HT1080 (cell line): ENCODE results near the gene SPO11. TPM values are rescaled to one million over a fixed set of nuclear protein-coding genes. Genes with fewer than 3 reads are reported as not detected.
"Not testable (repeated sequence)": the region's sequence is repeated elsewhere in the genome, so short reads cannot be mapped to it uniquely, and the experiment has no call there.

Experiments used
- DNase-seq: peaks from one replicate; pipeline ENCODE4 v3.0.0-alpha.2; 2015; ENCODE audit warnings: low read depth
- total RNA-seq: library from RNA; depleted of rRNA; stranded (reverse); fragments of >200 nt; shearing (Covaris generic); gene quantifications from 2 replicates; pipeline ENCODE4 v1.2.3, GENCODE V29; 2014

SPO11 gene
- total RNA-seq, 1 experiment from 2014 or later: not detected

DNA sequence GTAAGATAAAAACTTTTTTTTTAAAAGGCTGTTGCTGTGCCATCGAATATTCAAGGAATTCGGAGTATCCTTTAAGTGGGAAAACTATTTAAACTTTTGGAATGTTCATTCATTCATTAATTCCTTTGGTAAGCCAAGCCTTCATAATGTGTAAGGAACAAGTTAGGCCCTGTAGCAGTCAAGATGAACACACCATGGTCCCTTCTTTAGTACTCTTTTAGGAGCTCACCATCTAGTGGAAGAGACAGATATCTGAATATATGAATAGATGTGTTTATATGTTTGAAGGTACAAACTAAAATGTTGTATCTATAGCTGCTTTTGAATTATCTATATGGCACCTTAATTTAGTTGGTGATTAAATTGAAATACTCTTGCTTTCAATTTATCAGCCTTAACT, 5.8 kb downstream of the SPO11 start:
- DNase-seq: no peak

DNA sequence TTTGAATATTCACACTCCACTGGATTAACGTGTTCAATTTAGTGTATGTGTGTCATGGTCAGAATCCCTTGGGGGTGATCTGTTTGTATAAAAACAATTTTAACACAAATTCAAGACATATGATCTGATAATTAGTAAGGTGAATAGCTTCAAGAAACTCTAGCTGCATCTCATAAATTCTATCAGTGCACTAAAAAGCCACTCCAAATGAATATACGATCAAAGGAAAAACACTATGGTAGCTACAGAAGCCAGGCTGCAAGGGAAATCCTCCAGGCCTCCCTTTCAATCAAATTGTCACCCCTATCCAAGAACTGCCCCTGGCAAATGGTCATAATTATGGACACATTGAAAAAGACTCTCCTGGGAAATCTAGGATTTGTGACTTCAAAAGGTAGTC, 12.1 kb downstream of the SPO11 start:
- DNase-seq: no peak

DNA sequence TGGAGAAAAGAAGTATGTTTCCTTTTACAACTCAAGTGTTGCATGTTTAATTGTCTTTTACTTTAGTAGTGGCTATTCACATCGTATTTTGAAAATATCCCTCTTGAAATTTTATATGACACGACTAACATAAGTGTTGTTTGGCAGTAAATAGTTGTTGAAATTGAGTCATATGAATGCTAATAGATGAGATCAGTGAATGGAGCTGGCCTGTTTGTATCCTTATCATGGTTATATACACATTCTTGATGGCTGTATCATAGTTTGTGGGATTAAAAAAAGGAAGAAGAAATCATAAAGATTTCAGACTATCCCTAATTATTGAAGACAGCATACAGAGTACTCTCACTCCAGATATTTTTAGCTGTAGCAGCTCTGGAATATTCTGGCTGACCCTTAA, 13.2 kb downstream of the SPO11 start:
- DNase-seq: no peak

DNA sequence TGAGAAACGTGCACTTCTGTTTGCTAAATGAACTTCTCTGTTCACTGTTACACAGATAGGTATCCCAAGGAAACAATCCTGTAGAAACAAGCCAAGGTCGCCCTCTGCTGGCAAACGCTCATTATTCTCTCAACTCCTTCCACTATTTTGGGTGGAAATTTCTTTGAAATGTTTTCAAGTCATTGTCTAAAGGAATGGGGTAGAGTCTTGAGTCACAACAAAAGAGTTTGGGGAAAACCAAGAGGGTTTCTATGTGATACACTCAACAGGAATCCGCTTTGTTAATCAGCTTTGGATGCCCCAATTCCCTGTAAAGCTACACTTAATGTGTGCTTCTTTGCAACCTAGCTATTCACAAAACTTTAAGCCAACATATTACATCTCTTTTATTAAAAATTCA, 16.9 kb downstream of the SPO11 start:
- peak; percentile 52 for DNase-seq

DNA sequence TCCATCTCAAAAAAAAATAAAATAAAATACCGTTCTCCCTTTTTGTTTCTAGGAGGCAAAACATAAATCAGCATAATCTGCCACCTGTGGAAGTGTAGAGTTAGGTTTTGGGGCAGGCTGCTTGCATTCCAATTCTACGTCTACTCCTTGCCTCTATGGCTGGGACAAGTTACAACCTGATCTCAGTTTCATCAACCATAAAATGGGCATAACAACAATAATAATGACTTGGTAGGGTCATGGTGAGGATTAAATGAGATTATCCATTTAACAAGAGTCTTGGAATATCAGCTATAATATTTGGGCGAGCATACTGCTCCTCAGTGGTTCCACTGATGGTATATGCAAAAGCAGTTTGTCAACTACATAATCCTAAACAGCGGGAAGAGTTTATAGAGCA, 17.8 kb downstream of the SPO11 start:
- DNase-seq: no peak

DNA sequence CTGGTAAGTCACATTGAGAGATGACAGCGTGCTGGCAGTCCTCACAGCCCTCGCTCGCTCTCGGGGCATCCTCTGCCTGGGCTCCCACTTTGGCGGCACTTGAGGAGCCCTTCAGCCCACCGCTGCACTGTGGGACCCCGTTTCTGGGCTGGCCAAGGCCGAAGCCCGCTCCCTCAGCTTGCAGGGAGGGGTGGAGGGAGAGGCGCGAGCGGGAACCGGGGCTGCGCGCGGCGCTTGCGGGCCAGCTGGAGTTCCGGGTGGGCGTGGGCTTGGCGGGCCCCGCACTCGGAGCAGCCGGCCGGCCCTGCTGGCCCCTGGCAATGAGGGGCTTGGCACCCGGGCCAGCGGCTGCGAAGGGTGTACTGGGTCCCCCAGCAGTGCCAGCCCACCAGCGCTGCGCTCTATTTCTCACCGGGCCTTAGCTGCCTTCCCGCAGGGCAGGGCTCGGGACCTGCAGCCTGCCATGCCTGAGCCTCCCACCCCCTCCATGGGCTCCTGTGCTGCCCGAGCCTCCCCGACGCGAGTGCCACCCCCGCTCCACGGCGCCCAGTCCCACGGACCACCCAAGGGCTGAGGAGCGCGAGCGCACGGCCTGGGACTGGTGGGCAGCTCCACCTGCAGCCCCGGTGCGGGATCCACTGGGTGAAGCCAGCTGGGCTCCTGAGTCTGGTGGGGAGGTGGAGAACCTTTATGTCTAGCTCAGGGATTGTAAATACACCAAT, 18.8 kb downstream of the SPO11 start:
- DNase-seq: not testable (repeated sequence)

DNA sequence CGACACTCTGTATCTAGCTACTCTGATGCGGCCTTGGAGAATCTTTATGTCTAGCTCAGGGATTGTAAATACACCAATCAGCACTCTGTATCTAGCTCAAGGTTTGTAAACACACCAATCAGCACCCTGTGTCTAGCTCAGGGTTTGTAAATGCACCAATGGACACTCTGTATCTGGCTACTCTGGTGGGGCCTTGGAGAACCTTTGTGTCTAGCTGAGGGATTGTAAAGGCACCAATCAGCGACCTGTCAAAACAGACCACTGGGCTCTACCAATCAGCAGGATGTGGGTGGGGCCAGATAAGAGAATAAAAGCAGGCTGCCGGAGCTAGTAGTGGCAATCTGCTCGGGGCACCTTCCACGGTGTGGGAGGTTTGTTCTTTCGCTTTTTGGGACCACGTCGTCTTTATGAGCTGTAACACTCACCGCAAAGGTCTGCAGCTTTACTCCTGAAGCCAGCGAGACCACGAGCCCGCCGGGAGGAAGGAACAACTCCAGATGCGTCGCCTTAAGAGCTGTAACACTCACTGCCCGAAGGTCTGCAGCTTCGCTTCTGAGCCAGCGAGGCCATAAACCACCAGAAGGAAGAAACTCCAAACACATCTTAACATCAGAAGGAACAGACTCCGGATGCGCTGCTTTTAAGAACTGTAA, 19.4 kb downstream of the SPO11 start:
- DNase-seq: peak; percentile 20

DNA sequence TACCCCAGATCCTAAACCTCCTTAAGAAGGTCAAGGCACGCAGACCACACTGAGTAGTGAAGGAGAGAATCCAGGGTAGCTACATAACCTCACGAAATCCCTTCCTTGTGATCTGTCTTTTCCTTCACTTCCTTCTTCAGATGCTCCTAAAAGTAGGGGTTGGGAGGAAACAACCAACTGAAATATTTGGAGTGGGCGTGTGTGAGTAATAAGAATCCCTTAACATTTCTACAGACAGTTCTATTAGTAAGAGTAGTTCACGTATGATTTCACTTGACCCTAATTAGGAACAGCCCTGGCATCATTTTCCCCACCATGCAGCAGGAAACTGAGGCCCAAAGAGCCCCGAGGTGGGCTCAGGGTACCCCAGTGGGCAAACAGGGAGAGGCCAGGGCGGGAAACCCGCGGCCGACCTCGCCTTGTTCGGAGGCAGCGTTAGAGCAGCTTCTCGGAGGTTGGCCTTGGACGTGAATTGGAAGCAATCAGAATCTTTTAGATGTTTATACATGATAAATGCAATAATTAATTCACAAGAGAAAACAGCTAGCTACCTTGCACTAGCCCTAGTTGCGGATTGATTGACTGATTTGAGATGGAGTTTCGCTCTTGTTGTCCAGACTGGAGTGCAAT, 20.6 kb downstream of the SPO11 start:
- no peak for DNase-seq

DNA sequence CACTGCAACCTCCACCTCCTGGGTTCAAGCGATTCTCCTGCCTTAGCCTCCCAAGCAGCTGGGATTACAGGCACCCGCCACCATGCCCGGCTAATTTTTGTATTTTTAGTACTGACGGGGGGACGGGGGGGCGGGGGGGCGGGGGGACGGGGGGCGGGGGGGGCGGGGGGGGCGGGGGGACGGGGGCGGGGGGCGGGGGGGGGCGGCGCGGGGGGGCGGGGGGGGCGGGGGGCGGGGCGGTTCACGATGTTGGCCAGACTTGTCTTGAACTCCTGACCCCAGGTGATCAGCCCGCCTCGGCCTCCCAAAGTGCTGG, 21.1 kb downstream of the SPO11 start:
- not testable (repeated sequence) for DNase-seq

DNA sequence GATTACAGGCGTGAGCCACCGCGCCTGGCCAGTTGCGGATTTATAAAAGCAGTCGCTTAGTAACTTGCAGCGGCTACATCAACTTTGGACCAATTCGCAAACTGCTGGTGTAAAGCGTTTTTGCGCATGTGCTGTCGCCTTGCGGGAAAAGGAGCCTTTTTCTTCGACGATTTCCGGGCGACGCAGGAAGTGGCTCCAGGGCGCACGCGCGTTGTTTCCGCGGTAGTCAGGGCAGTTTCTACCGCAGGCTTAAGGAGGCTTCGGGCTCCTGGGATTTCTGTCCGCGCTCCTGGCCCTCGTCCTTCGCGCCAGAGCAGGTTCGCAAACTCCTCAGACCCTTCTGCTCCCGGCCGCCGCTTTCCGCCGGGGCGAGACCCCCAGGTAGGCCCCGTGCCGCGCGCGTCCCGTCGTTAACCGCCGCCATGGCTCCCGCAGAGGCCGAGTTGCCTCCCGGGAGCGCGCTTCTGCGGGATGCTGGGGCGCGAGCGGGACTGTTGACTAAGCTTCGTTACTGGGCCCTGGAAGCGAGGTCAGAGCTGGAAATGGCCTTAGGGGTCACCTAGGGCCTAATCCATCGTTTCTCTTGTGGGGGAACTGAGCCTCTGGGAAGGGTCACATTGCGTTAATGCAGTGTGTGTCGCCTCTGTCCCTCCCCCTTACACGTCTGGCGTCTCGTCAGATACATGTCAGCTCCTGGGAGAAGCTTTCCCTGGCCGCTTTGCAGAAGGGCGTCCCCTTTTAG, 21.6 kb downstream of the SPO11 start, which contains the start of gene RAE1:
Gene RAE1, plus strand, starts transcription at position 214 of the 742 bp plus-strand sequence. CDS start 2,784 bp downstream, outside the sequence.
- DNase-seq: peak; percentile 82

DNA sequence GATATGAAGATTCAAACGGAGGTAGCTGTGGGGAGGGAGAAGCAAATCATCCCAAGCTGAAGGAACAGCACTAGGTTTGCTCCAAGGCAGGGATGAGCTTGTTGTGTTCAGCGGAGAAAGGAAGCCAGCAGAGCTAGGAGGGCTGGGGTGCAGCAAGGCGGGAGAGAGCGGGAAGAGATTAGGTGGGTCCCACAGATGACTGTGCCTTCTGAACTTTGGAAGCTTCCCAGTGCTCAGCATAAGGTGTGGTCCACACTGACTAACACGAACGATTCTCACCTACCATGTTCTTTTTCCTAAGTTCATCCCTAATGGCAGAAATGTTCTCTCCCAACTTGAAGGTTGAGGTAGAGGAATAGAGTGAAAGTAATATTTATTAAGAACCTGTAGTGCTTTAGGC, 22.7 kb downstream of the SPO11 start:
- no peak for DNase-seq

DNA sequence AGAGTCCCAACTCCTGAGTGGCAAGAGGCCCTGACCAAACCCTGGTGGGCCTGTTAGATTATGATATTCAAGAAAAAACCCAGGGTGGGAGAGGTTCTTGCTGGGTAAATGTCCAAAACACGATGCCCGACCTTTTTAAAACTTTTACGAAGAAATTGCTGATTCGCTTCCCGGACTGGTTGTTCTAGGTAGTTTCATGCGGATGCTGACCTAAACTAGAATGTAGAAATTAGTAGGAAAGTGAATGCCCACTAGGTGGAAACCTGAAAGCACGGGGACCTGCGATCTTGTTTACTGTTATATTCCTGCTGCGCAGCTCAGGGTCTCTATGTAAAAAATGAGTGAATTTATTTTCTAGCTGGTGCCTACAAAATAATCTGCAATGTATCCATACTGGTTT, 23.7 kb downstream of the SPO11 start:
- DNase-seq: no peak

DNA sequence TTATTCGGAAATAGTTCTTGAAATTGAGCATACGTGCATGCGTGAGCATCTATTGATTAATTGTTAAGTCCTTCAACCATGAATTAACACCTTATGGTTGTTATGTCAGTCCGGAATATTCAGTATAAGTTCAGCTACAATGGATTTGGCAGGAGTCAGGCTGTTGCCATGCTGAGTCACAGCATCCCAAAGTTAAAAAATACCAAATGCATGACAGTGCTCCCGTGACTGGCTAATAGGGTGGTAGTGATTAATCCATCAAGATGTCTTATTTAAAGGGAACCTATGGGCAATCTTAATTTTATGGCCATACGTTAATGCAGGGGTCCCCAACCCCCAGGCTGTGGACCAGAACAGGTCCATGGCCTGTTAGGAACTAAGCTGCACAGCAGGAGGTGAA, 31.9 kb downstream of the SPO11 start:
- peak; percentile 84 for DNase-seq

DNA sequence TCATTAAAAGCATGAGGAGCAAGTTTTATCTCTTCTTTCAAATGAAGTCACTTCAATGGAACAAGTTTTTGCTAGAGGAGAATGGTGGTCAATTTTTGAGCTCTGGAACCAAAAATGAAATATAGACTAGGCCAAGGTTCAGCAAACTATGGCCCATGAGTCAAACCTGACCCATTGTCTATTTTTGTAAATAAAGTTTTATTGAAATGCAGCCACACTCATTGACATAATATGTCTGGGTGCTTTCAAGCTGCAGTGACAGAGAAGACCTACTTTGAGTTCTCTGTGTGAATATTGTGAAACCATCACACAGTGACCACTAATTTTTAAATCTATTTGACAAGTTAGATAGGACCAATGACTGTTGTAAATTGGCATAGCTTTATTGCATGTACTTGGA, 34.8 kb downstream of the SPO11 start:
- DNase-seq: no peak

DNA sequence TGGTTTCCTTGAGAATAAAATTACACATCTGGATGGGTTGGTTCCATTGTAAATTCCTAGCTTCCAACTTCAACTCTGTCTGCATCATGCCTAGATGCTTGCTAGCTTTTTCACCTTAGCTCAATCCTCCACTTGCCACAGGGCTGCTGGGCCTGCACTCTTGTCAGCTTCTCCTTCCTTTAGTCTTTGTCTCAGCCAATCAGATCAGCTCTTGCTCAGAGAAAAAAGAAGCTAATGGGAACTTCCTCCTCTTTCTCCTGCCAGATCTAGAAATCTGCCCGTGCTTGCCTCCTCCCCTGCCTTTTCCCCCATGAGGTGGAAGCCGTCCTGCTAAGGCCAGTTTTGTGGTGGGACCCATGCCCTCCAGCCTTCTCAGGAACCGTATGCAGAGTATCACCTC, 40.0 kb downstream of the SPO11 start:
- no peak for DNase-seq

DNA sequence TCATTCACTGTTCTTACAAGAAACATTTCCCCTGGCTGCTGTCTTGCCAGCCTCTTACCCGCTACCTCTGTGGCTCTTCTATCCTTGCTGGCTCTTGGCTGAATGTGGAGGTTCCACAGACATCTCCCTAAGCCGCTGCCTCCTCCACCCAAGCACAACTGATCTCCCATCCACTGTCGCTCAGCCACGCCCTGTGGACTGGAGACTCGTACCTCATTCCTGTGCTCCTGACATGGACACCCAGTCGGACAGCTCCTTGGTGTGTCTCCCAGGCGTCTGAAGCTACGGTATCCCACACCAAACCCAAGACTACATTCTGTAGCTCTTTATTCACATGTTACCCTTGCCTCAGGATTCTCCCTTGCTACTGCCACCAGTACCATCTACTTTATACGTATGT, 40.7 kb downstream of the SPO11 start:
- no peak for DNase-seq

DNA sequence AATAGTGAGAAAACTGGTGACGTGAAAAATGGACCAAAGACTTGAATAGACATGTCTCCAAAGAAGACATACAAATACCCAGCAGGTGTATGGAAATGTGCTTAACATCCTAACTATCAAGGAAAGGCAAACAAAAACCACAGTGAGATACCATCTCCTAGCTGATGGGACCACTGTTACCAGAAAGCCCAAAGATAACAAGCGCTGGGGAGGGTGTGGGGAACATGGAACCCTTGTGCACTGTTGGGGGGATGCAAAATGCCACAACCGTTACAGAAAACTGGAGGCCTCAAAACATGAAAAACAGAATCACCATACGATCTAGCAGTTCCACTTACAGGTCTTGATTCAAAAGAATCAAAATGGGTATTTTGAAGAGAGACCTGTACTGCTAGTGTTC, 41.8 kb downstream of the SPO11 start:
- no peak for DNase-seq

DNA sequence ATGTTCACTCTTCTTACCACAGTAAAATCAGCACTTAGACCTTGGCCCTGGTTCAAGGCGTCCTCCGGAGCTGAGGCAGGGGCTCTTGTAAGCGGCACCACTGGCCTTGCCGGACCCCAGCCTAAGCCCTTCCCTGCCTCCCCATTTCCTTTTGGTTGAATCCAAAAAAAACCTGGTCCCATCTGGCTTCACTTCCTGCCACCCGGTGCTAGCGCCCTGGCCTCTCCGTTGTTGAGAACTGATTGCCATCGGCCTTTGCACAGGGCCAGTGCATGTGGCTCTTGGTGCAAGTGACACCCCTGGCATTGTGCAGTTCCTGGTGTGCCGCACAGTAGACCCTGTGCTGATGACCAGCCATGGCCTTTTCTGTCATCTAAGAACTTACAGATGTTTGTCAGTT, 42.6 kb downstream of the SPO11 start:
- DNase-seq: no peak

DNA sequence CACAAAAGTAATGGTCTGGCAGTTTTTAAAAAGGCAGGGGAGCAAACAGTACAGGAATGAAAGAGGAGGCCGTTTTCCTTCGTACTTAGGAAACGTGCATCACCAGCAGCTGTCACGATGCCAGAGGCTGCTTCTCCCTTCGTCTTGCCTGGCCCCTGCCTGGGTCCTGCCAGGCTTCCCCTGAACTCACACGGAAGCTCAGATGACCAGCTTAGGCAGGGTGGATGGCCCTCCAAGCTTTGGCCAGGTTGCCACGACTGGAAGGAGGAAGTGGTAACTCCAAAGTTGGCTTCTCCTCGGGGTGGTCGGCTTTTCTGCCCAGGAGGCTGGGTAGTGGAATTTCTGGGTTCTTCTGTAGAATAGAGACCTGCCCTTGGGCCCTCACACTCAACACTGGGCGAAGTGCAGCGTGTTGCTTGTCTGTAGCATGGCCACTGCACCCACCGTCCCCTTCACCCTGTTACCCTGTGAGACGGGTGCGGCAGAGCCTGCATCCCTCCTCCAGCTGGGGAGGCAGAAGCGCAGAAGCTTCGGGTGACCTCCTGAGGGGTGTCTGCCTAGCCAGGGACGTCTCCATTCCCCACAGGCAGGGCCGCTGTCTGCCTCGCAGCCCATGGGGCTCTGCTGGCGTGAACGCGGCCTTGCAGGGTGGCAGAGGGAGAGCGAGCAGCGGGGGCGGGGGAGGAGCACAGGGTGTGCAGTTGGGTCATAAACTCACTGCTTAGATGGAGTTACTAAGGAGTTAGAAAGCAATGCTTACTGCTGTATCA, 43.2 kb downstream of the SPO11 start:
- no peak for DNase-seq

DNA sequence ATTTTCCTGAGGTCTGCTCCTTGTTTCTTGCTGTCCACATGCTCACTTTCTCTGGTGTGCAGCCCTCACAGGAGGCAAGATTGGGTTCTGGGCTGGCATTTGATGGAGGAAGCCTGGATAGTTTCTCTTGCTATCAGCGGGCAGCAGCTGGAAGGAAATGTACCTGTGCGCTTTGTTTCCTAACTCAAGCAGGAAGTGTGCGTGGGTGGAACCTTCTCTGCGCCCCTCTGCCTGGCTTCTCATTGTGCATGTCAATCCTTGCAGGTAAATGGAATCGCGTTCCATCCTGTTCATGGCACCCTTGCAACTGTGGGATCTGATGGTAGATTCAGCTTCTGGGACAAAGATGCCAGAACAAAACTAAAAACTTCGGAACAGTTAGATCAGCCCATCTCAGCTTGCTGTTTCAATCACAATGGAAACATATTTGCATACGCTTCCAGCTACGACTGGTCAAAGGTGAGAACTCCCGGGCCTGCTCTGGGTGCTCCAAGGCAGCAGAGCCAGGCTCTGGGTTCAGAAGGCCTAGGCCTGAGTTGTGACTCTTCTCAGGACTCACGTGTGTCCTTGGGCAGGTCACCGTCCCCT, 44.8 kb downstream of the SPO11 start:
- DNase-seq: no peak
